ENCODE measurements around the gene MACO1. TPM values are rescaled to one million over a fixed set of nuclear protein-coding genes. Genes with fewer than 3 reads are reported as not detected.
"Not testable (repeated sequence)": the region's sequence is repeated elsewhere in the genome, so short reads cannot be mapped to it uniquely, and the experiment has no call there.

Gene MACO1
- total RNA-seq, 1 donor from 2014 or later = 18.7 TPM

GRCh38 chr1:25486602-25487001 lies 55.9 kb downstream of the MACO1 start:
- DNase-seq = no peak

GRCh38 chr1:25487628-25488027 lies 56.9 kb downstream of the MACO1 start:
- no peak for DNase-seq

GRCh38 chr1:25492323-25492722 lies 61.6 kb downstream of the MACO1 start:
- DNase-seq = no peak

- no peak for DNase-seq
Measured at GRCh38 chr1:25494952-25495351, 64.3 kb downstream of the MACO1 start.

GRCh38 chr1:25500694-25501093 lies 70.0 kb downstream of the MACO1 start:
- no peak for DNase-seq

- DNase-seq = no peak
Measured at GRCh38 chr1:25501235-25502058, 70.8 kb downstream of the MACO1 start.

GRCh38 chr1:25502957-25503356 lies 72.3 kb downstream of the MACO1 start:
- peak; percentile 74 for DNase-seq

GRCh38 chr1:25503551-25504426 lies 73.1 kb downstream of the MACO1 start:
- DNase-seq = peak; percentile 66

- no peak for DNase-seq
Measured at GRCh38 chr1:25504706-25505595, 74.3 kb downstream of the MACO1 start.

GRCh38 chr1:25505656-25506385 lies 75.1 kb downstream of the MACO1 start:
- no peak for DNase-seq

GRCh38 chr1:25506566-25507463 lies 76.1 kb downstream of the MACO1 start:
- DNase-seq = not testable (repeated sequence)

GRCh38 chr1:25513666-25514065 lies 83.0 kb downstream of the MACO1 start:
- DNase-seq = no peak

- no peak for DNase-seq
Measured at GRCh38 chr1:25515033-25515432, 84.3 kb downstream of the MACO1 start.

GRCh38 chr1:25516686-25517085 lies 86.0 kb downstream of the MACO1 start:
- DNase-seq = peak; percentile 44

GRCh38 chr1:25517476-25518394 lies 87.0 kb downstream of the MACO1 start:
- no peak for DNase-seq

GRCh38 chr1:25519624-25520023 lies 88.9 kb downstream of the MACO1 start:
- DNase-seq = no peak

- DNase-seq = peak; percentile 81
Measured at GRCh38 chr1:25520446-25521061, 89.9 kb downstream of the MACO1 start.

GRCh38 chr1:25522031-25522655 lies 91.4 kb downstream of the MACO1 start:
- DNase-seq = no peak

All from tongue (tissue), 2 donors.